ENCODE measurements around the gene STK17B.

DNA sequence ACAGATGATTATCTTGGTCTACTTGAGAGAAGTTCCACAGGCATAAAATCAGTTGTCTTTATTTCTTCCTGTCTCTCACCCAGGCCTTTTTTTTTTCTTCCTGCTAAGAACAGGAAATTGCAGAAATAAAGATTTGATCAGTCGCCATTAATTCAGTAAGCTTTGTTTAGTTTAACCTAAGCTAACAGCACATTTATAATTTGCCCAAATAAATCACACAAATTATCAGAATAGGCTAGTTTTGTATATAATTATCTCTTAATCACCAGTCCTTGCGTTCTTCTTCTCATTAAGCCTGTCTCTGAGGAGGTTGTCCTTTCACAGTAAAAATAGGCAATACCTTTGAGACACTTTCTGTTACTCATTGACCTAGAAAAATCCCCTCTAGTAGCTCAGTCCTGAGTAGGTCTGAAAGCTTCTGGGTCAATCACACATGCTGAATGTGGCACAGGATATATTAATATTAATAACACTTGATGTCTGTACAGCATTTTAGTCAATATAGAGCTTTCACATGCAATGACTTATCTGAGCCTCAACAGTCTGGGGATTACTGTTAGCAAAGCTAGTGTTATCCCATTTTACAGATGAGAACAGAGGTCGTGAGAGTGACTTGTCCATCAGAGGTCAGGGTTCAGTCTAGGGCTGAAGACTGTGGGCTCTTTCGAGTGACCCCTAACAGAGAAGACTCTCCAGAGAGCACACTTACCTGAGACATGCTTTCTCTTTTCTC, 11.2 kb upstream of the STK17B start:
- TF ChIP-seq, protein P1, sequence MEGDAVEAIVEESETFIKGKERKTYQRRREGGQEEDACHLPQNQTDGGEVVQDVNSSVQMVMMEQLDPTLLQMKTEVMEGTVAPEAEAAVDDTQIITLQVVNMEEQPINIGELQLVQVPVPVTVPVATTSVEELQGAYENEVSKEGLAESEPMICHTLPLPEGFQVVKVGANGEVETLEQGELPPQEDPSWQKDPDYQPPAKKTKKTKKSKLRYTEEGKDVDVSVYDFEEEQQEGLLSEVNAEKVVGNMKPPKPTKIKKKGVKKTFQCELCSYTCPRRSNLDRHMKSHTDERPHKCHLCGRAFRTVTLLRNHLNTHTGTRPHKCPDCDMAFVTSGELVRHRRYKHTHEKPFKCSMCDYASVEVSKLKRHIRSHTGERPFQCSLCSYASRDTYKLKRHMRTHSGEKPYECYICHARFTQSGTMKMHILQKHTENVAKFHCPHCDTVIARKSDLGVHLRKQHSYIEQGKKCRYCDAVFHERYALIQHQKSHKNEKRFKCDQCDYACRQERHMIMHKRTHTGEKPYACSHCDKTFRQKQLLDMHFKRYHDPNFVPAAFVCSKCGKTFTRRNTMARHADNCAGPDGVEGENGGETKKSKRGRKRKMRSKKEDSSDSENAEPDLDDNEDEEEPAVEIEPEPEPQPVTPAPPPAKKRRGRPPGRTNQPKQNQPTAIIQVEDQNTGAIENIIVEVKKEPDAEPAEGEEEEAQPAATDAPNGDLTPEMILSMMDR (IDR thresholded peaks at IDR 0.05), result no peak
- TF ChIP-seq POLR2A (IDR thresholded peaks at IDR 0.05), result no peak
- no peak for TF ChIP-seq EP300 (IDR thresholded peaks at IDR 0.05)
- no peak for TF ChIP-seq POLR2AphosphoS5 (IDR thresholded peaks at IDR 0.05)

Measured in gastroesophageal sphincter (tissue), 3 donors.